ENCODE measurements around the gene SND1. TPM values are rescaled to one million over a fixed set of nuclear protein-coding genes. Genes with fewer than 3 reads are reported as not detected.

SND1 gene
- total and polyA plus RNA-seq, 4 donors, result 59.4 to 214 (median 84.1) TPM

DNA sequence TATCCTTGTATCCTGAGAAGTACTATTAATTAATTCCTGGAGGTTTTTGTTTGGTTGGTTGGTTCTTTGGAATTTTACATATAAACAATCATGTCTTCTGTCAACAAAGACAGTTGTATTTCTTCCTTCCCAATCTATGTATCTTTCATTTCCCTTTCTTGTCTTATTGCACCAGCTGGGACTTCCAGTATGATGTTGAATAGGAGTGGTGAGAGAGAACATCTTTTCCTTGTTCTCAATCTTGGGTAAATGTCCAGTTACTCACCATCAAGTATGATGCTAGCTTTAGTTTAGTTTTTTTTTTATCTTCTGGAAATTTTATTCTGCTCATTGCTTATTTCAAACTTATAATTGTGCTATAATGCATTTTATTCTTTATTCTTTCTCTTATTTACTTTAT is 26.7 kb upstream of the SND1 start:
- Histone ChIP-seq H3K4me1 (ENCODE audit: control insufficient read depth in 4 of 4, insufficient read depth in 4 of 4, low read length in 3 of 4) (peaks cover 0 to 3% (median 2%) of the 10 kb centered on the region in 4 donors), H3K27ac (ENCODE audit: low read depth in 1 of 2, low read length in 2 of 2) (no peak overlapping the region), H3K36me3 (ENCODE audit: control insufficient read depth in 4 of 4, insufficient read depth in 3 of 4, low read depth in 1 of 4, low read length in 3 of 4) (no peaks in the 10 kb centered on the region), H3K9ac (ENCODE audit: low read depth in 1 of 2, low read length in 2 of 2) (no peak overlapping the region), H3K4me3 (ENCODE audit: low read depth in 1 of 3, low read length in 3 of 3) (no peak overlapping the region), H3K9me3 (ENCODE audit: control insufficient read depth in 4 of 4, low read length in 3 of 4) (no peaks in the 10 kb centered on the region), H3K27me3 (ENCODE audit: control insufficient read depth in 4 of 4, insufficient read depth in 4 of 4, low read length in 3 of 4) (peaks cover 0 to 7% (median 0%) of the 10 kb centered on the region in 4 donors)
- no peak for DNase-seq (ENCODE audit: low spot score)
- no peak for TF ChIP-seq HNF4G (IDR thresholded peaks at IDR 0.05)
- no peak for TF ChIP-seq RXRA (IDR thresholded peaks at IDR 0.05)
- no peak for TF ChIP-seq HNF4A (conservative IDR thresholded peaks at IDR 0.05)
- TF ChIP-seq REST (IDR thresholded peaks at IDR 0.05), result no peak
- TF ChIP-seq ZBTB33 (IDR thresholded peaks at IDR 0.05), result no peak
- TF ChIP-seq NR2F2 (IDR thresholded peaks at IDR 0.05), result no peak

GRCh38 chr7:127628445-127628844 is 23.5 kb upstream of the SND1 start:
- Histone ChIP-seq H3K27ac (ENCODE audit: low read depth in 1 of 2, low read length in 2 of 2) (no peak overlapping the region), H3K36me3 (ENCODE audit: control insufficient read depth in 4 of 4, insufficient read depth in 3 of 4, low read depth in 1 of 4, low read length in 3 of 4) (no peaks in the 10 kb centered on the region), H3K4me1 (ENCODE audit: control insufficient read depth in 4 of 4, insufficient read depth in 4 of 4, low read length in 3 of 4) (peaks cover 0 to 3% (median 1%) of the 10 kb centered on the region in 4 donors), H3K4me3 (ENCODE audit: low read depth in 1 of 3, low read length in 3 of 3) (no peak overlapping the region), H3K9ac (ENCODE audit: low read depth in 1 of 2, low read length in 2 of 2) (no peak overlapping the region), H3K9me3 (ENCODE audit: control insufficient read depth in 4 of 4, low read length in 3 of 4) (no peaks in the 10 kb centered on the region), H3K27me3 (ENCODE audit: control insufficient read depth in 4 of 4, insufficient read depth in 4 of 4, low read length in 3 of 4) (no peaks in the 10 kb centered on the region)
- WGBS, result 78% methylated on average over 3 of the region's 3 CpGs
- no peak for DNase-seq (ENCODE audit: low spot score)
- TF ChIP-seq FOXA1 (IDR thresholded peaks at IDR 0.05) (no peak), ATF3 (IDR thresholded peaks at IDR 0.05) (no peak), EGR1 (IDR thresholded peaks at IDR 0.05; ENCODE audit: low read depth in 2 of 2) (no peak), MAX (IDR thresholded peaks at IDR 0.05) (no peak)

GRCh38 chr7:127629268-127629854 is 22.6 kb upstream of the SND1 start:
- WGBS, result 17% methylated on average over 5 of the region's 5 CpGs
- Histone ChIP-seq H3K9ac (ENCODE audit: low read depth in 1 of 2, low read length in 2 of 2) (no peak overlapping the region), H3K4me1 (ENCODE audit: control insufficient read depth in 4 of 4, insufficient read depth in 4 of 4, low read length in 3 of 4) (peaks cover 0 to 3% (median 1%) of the 10 kb centered on the region in 4 donors), H3K27me3 (ENCODE audit: control insufficient read depth in 4 of 4, insufficient read depth in 4 of 4, low read length in 3 of 4) (no peaks in the 10 kb centered on the region), H3K27ac (ENCODE audit: low read depth in 1 of 2, low read length in 2 of 2) (no peak overlapping the region), H3K9me3 (ENCODE audit: control insufficient read depth in 4 of 4, low read length in 3 of 4) (no peaks in the 10 kb centered on the region), H3K4me3 (ENCODE audit: low read depth in 1 of 3, low read length in 3 of 3) (no peak overlapping the region), H3K36me3 (ENCODE audit: control insufficient read depth in 4 of 4, insufficient read depth in 3 of 4, low read depth in 1 of 4, low read length in 3 of 4) (no peaks in the 10 kb centered on the region)
- DNase-seq (ENCODE audit: low spot score), result peak; percentile 61
- TF ChIP-seq RAD21 (IDR thresholded peaks at IDR 0.05) (peak; percentile 63 to 79), ATF3 (IDR thresholded peaks at IDR 0.05) (no peak), EGR1 (IDR thresholded peaks at IDR 0.05; ENCODE audit: low read depth in 2 of 2) (no peak), REST (IDR thresholded peaks at IDR 0.05) (no peak), SP1 (IDR thresholded peaks at IDR 0.05) (no peak), FOXA1 (IDR thresholded peaks at IDR 0.05) (no peak), HNF4G (IDR thresholded peaks at IDR 0.05) (no peak)
- TF ChIP-seq, protein P1, sequence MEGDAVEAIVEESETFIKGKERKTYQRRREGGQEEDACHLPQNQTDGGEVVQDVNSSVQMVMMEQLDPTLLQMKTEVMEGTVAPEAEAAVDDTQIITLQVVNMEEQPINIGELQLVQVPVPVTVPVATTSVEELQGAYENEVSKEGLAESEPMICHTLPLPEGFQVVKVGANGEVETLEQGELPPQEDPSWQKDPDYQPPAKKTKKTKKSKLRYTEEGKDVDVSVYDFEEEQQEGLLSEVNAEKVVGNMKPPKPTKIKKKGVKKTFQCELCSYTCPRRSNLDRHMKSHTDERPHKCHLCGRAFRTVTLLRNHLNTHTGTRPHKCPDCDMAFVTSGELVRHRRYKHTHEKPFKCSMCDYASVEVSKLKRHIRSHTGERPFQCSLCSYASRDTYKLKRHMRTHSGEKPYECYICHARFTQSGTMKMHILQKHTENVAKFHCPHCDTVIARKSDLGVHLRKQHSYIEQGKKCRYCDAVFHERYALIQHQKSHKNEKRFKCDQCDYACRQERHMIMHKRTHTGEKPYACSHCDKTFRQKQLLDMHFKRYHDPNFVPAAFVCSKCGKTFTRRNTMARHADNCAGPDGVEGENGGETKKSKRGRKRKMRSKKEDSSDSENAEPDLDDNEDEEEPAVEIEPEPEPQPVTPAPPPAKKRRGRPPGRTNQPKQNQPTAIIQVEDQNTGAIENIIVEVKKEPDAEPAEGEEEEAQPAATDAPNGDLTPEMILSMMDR (IDR thresholded peaks at IDR 0.05; ENCODE audit: low read depth, low read length, missing input control), result peak; percentile 48

All from liver (tissue), 9 donors.